GM12878 (cell line): ENCODE data around the gene TBC1D3I.
"Not testable (repeated sequence)": the region's sequence is repeated elsewhere in the genome, so short reads cannot be mapped to it uniquely, and the experiment has no call there.

ENCODE experiments used
- FOXK2 ChIP-seq: fragments of 450-650 bp; IDR thresholded peaks from 2 replicates; pipeline ENCODE4 v1.6.1; 2017; ENCODE audit warnings: mild to moderate bottlenecking, moderate library complexity
- IKZF1 ChIP-seq: fragments of 450-650 bp; conservative IDR thresholded peaks from 2 replicates; pipeline ENCODE4 v1.6.1; 2017; ENCODE audit warnings: antibody characterized with exemption, mild to moderate bottlenecking
- NFXL1 ChIP-seq: fragments of 450-650 bp; IDR thresholded peaks from 2 replicates; pipeline ENCODE4 v1.6.1; 2017; ENCODE audit warnings: antibody characterized with exemption, mild to moderate bottlenecking, borderline replicate concordance
- NR2F1 ChIP-seq: fragments of 450-650 bp; conservative IDR thresholded peaks from 2 replicates; pipeline ENCODE4 v1.6.1; 2017; ENCODE audit warnings: mild to moderate bottlenecking
- PBX3 ChIP-seq: IDR thresholded peaks from 2 replicates; pipeline ENCODE4 v1.6.1; 2011; ENCODE audit warnings: mild to moderate bottlenecking, low read depth, low read length, moderate library complexity; ENCODE audit not compliant: insufficient replicate concordance
- POLR2A ChIP-seq: IDR thresholded peaks from 2 replicates; pipeline ENCODE4 v1.6.1; 2011; ENCODE audit warnings: low read depth, mild to moderate bottlenecking, low read length
- POLR2AphosphoS5 ChIP-seq: IDR thresholded peaks from 2 replicates; pipeline ENCODE4 v1.6.1; 2011; ENCODE audit warnings: mild to moderate bottlenecking, low read length, inconsistent platforms
- RAD21 ChIP-seq: IDR thresholded peaks from 2 replicates; pipeline ENCODE4 v1.6.1; 2011; ENCODE audit warnings: mild to moderate bottlenecking, low read depth, low read length, moderate library complexity; ENCODE audit not compliant: insufficient read depth
- SIN3A ChIP-seq: IDR thresholded peaks from 2 replicates; pipeline ENCODE4 v1.6.1; 2012; ENCODE audit warnings: low read depth, low read length, improper control_type of control experiment
- TF ChIP-seq, protein P1 (sequence below), 3 experiments: IDR thresholded peaks in 2 of 3; conservative IDR thresholded peaks in 1 of 3; 2 replicates each; pipeline ENCODE4 v1.5.1; 2011; ENCODE audit warnings: low read depth in 3 of 3, low read length in 3 of 3, mild to moderate bottlenecking in 3 of 3, control low read depth in 2 of 3, moderate library complexity in 2 of 3, inconsistent platforms in 1 of 3, mixed read lengths in 1 of 3; ENCODE audit not compliant: control insufficient read depth in 2 of 3, insufficient read depth in 1 of 3; ENCODE audit errors: extremely low read depth in 1 of 3
- TF ChIP-seq, protein P2 (sequence below): fragments of 450-650 bp; IDR thresholded peaks from 2 replicates; pipeline ENCODE4 v1.6.1; 2016; ENCODE audit warnings: mild to moderate bottlenecking

GRCh38 chr17:36221581-36222100 lies 42.7 kb downstream of the TBC1D3I start:
- TF ChIP-seq POLR2A, RAD21, FOXK2, POLR2AphosphoS5, SIN3A, PBX3, NFXL1, IKZF1, NR2F1: not testable (repeated sequence)
- TF ChIP-seq, protein P1, sequence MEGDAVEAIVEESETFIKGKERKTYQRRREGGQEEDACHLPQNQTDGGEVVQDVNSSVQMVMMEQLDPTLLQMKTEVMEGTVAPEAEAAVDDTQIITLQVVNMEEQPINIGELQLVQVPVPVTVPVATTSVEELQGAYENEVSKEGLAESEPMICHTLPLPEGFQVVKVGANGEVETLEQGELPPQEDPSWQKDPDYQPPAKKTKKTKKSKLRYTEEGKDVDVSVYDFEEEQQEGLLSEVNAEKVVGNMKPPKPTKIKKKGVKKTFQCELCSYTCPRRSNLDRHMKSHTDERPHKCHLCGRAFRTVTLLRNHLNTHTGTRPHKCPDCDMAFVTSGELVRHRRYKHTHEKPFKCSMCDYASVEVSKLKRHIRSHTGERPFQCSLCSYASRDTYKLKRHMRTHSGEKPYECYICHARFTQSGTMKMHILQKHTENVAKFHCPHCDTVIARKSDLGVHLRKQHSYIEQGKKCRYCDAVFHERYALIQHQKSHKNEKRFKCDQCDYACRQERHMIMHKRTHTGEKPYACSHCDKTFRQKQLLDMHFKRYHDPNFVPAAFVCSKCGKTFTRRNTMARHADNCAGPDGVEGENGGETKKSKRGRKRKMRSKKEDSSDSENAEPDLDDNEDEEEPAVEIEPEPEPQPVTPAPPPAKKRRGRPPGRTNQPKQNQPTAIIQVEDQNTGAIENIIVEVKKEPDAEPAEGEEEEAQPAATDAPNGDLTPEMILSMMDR (IDR thresholded peaks at IDR 0.05 in 2 of 3, conservative IDR thresholded peaks at IDR 0.05 in 1 of 3; ENCODE audit: control insufficient read depth in 2 of 3, extremely low read depth in 1 of 3, insufficient read depth in 1 of 3, low read depth in 3 of 3, low read length in 3 of 3) = not testable (repeated sequence)
- TF ChIP-seq, protein P2, sequence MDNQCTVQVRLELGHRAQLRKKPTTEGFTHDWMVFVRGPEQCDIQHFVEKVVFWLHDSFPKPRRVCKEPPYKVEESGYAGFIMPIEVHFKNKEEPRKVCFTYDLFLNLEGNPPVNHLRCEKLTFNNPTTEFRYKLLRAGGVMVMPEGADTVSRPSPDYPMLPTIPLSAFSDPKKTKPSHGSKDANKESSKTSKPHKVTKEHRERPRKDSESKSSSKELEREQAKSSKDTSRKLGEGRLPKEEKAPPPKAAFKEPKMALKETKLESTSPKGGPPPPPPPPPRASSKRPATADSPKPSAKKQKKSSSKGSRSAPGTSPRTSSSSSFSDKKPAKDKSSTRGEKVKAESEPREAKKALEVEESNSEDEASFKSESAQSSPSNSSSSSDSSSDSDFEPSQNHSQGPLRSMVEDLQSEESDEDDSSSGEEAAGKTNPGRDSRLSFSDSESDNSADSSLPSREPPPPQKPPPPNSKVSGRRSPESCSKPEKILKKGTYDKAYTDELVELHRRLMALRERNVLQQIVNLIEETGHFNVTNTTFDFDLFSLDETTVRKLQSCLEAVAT = not testable (repeated sequence)
